Lung (tissue), 12 donors: ENCODE data around the gene PLAA. TPM values are rescaled to one million over a fixed set of nuclear protein-coding genes. Genes with fewer than 3 reads are reported as not detected.

Source experiments
- ATAC-seq: fragments of 200-7000 bp; cut with Tn5 transposase; one replicate; pipeline ENCODE4 v1.9.1; 2020; ENCODE audit warnings: moderate number of reproducible peaks; ENCODE audit not compliant: insufficient read depth, low FRiP score
- DNase-seq, 3 donors: peaks; one replicate each; pipeline ENCODE4 v3.0.0-alpha.2; 2013 to 2017
- H3K27ac ChIP-seq, 2 donors: one replicate each; pipeline ENCODE4 v1.5.1; 2013; ENCODE audit warnings: mild to moderate bottlenecking in 2 of 2, moderate library complexity in 2 of 2, control low read depth in 1 of 2, inconsistent platforms in 1 of 2, low read depth in 1 of 2, low read length in 1 of 2
- H3K27me3 ChIP-seq, 3 donors: one replicate each; pipeline ENCODE4 v1.5.1; 2013; ENCODE audit warnings: low read length in 2 of 3; ENCODE audit not compliant: control insufficient read depth in 3 of 3, insufficient read depth in 3 of 3
- H3K36me3 ChIP-seq, 4 donors: one replicate each; pipeline ENCODE4 v1.5.1; 2013; ENCODE audit warnings: low read length in 4 of 4, mild to moderate bottlenecking in 1 of 4, moderate library complexity in 1 of 4; ENCODE audit not compliant: control insufficient read depth in 4 of 4, insufficient read depth in 4 of 4
- H3K4me1 ChIP-seq, 5 donors: one replicate each; pipeline ENCODE4 v1.5.1; 2013; ENCODE audit warnings: low read length in 5 of 5, mild to moderate bottlenecking in 2 of 5, moderate library complexity in 1 of 5; ENCODE audit not compliant: control insufficient read depth in 5 of 5, insufficient read depth in 5 of 5
- H3K4me3 ChIP-seq: one replicate; pipeline ENCODE4 v1.5.1; 2013; ENCODE audit warnings: mild to moderate bottlenecking, control low read depth, moderate library complexity
- H3K9ac ChIP-seq, 2 donors: one replicate each; pipeline ENCODE4 v1.5.1; 2013; ENCODE audit warnings: low read length in 2 of 2, control low read depth in 1 of 2; ENCODE audit not compliant: insufficient read depth in 1 of 2
- H3K9me3 ChIP-seq, 4 donors: one replicate each; pipeline ENCODE4 v1.5.1; 2013; ENCODE audit warnings: low read length in 3 of 4, mild to moderate bottlenecking in 1 of 4, moderate library complexity in 1 of 4; ENCODE audit not compliant: control insufficient read depth in 4 of 4, insufficient read depth in 3 of 4
- CTCF ChIP-seq: IDR thresholded peaks from 2 replicates; pipeline ENCODE4 v1.5.1; 2012; ENCODE audit warnings: mild to moderate bottlenecking; ENCODE audit errors: control extremely low read depth, extremely low read depth
- WGBS, 2 donors: extraction: QIAGEN DNeasy Blood & Tissue Kit; methylation state at CpG; one replicate each; pipeline ENCODE4 v1.1.7; 2013; 5-methylcytosine and 5-hydroxymethylcytosine counted together
- polyA plus RNA-seq, 2 donors: library from polyadenylated mRNA; stranded (reverse); fragments of 200-250 nt; gene quantifications; one replicate each; pipeline ENCODE4 v1.2.1, GENCODE V29; 2013
- total RNA-seq, 2 donors: library from RNA; depleted of rRNA in 1 of 2; stranded (reverse); fragments of >200 nt in 1 of 2; gene quantifications; one replicate each; pipeline ENCODE4 v1.2.1, GENCODE V29; 2014 to 2021
- donor health status: control.
- donor health status: control.
- donor health status: Bipolar disorder and iron deficiency.
- donor health status: healthy.
- donor health status: DM: yes; HTN: yes; CAD: no.

Gene PLAA
- total and polyA plus RNA-seq, 4 donors, result 8.8 to 25.2 (median 22.0) TPM

- H3K36me3 ChIP-seq, result peaks cover 9 to 21% (median 15%) of the 10 kb centered on the region in 4 donors
- no peak overlapping the region for H3K9ac ChIP-seq
- WGBS, 2 donors, result 96 to 99% methylated on average over 2 of the region's 2 CpGs
- TF ChIP-seq CTCF, result no peak
- no peaks in the 10 kb centered on the region for H3K9me3 ChIP-seq
- no peaks in the 10 kb centered on the region for H3K4me1 ChIP-seq
- H3K27ac ChIP-seq, result no peak overlapping the region
- H3K27me3 ChIP-seq, result no peaks in the 10 kb centered on the region
- ATAC-seq, result no peak
- DNase-seq, result no peak
- H3K4me3 ChIP-seq, result no peak overlapping the region
These were observed 33.8 kb downstream of the PLAA start for GRCh38 chr9:26913138-26913668.

GRCh38 chr9:26904671-26905070, 42.4 kb downstream of the PLAA start:
- TF ChIP-seq CTCF, result no peak
- 93 to 97% methylated on average over 1 of the region's 1 CpG for WGBS, 2 donors
- H3K4me3 ChIP-seq, result no peak overlapping the region
- peaks cover 0 to 4% (median 0%) of the 10 kb centered on the region in 5 donors for H3K4me1 ChIP-seq
- no peaks in the 10 kb centered on the region for H3K27me3 ChIP-seq
- DNase-seq (no peak), ATAC-seq (no peak)
- no peak overlapping the region for H3K27ac ChIP-seq
- no peaks in the 10 kb centered on the region for H3K9me3 ChIP-seq
- H3K9ac ChIP-seq, result no peak overlapping the region
- H3K36me3 ChIP-seq, result peaks cover 2 to 16% (median 8%) of the 10 kb centered on the region in 4 donors

GRCh38 chr9:26904070-26904469, 43.0 kb downstream of the PLAA start:
- Histone ChIP-seq H3K27me3 (no peaks in the 10 kb centered on the region), H3K9ac (no peak overlapping the region), H3K27ac (no peak overlapping the region), H3K4me3 (no peak overlapping the region), H3K36me3 (peaks cover 2 to 16% (median 7%) of the 10 kb centered on the region in 4 donors), H3K4me1 (peaks cover 0 to 4% (median 0%) of the 10 kb centered on the region in 5 donors), H3K9me3 (no peaks in the 10 kb centered on the region)
- ATAC-seq (no peak), DNase-seq (no peak)
- WGBS, 2 donors, result 38 to 62% methylated on average over 3 of the region's 3 CpGs
- TF ChIP-seq CTCF, result no peak
